ENCODE results near the gene OLIG2. TPM values are rescaled to one million over a fixed set of nuclear protein-coding genes. Genes with fewer than 3 reads are reported as not detected.

The OLIG2 gene
- total and polyA plus RNA-seq, 2 of the 4 experiments (the other 2 are of a cell fraction) = not detected

DNA sequence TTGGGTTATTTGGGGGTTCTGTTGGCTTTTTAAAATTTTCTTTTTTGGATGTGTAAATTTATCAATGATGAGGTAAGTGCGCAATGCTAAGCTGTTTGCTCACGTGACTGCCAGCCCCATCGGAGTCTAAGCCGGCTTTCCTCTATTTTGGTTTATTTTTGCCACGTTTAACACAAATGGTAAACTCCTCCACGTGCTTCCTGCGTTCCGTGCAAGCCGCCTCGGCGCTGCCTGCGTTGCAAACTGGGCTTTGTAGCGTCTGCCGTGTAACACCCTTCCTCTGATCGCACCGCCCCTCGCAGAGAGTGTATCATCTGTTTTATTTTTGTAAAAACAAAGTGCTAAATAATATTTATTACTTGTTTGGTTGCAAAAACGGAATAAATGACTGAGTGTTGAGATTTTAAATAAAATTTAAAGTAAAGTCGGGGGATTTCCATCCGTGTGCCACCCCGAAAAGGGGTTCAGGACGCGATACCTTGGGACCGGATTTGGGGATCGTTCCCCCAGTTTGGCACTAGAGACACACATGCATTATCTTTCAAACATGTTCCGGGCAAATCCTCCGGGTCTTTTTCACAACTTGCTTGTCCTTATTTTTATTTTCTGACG, 3.1 kb downstream of the OLIG2 start:
- Histone ChIP-seq H2BK5ac (ENCODE audit: low read depth, low read length, poor library complexity, severe bottlenecking) (no peak overlapping the region), H4K91ac (ENCODE audit: insufficient read depth, low read depth, low read length) (no peak overlapping the region), H3K4me3 (ENCODE audit: insufficient read depth, low read depth, low read length) (no peak overlapping the region), H4K20me1 (ENCODE audit: insufficient read depth, low read length) (peaks cover 3% of the 10 kb centered on the region; the same call in 1 of the 2 replicates), H3K18ac (ENCODE audit: low read depth, low read length) (no peak overlapping the region), H3K4me1 (ENCODE audit: control insufficient read depth, insufficient read depth, low read length) (no peaks in the 10 kb centered on the region), H3K9me3 (ENCODE audit: control insufficient read depth, insufficient read depth, low read length) (peaks cover 8% of the 10 kb centered on the region; the same call in 1 of the 2 replicates), H3K9ac (ENCODE audit: low read depth, low read length) (no peak overlapping the region), H3K14ac (replicated peaks; ENCODE audit: low read depth, low read length) (no peak overlapping the region), H3K4ac (ENCODE audit: low read depth, low read length) (no peak overlapping the region), H3K27ac (ENCODE audit: insufficient read depth, low read length) (no peak overlapping the region), H3K79me1 (ENCODE audit: low read depth in 1 of 2, low read length in 2 of 2) (no peaks in the 10 kb centered on the region), H2AK9ac (replicated peaks; ENCODE audit: low read depth, low read length, poor library complexity) (no peak overlapping the region), H2AK5ac (ENCODE audit: low read depth, low read length) (no peak overlapping the region), H3K36me3 (ENCODE audit: control insufficient read depth, insufficient read depth, low read length) (no peaks in the 10 kb centered on the region), H2AFZ (replicated peaks; ENCODE audit: low read length, poor library complexity) (no peak overlapping the region), H4K8ac (ENCODE audit: low read depth in 2 of 2, low read length in 2 of 2) (no peak overlapping the region), H4K5ac (ENCODE audit: low read depth, low read length) (no peak overlapping the region), H2BK15ac (ENCODE audit: low read depth, low read length) (no peak overlapping the region), H3K9me1 (ENCODE audit: insufficient read depth, low read length) (no peaks in the 10 kb centered on the region), H3K23ac (ENCODE audit: low read depth, low read length) (no peak overlapping the region), H2BK120ac (ENCODE audit: low read depth, low read length) (no peak overlapping the region), H2BK20ac (ENCODE audit: low read depth, low read length) (no peak overlapping the region), H3K4me2 (ENCODE audit: low read depth, low read length) (no peak overlapping the region), H3K27me3 (ENCODE audit: control insufficient read depth, insufficient read depth, low read length) (peaks cover 97% of the 10 kb centered on the region), H3K56ac (ENCODE audit: extremely low read depth, insufficient read depth, low read length) (no peak overlapping the region)
- dilution Hi-C loops (cut with HindIII; ENCODE audit: low sequenced_read_pairs, unreplicated experiment) (no loop called here), intact Hi-C loops (cut with micrococcal nuclease) (no loop called here), in situ Hi-C loops (cut with MboI; ENCODE audit: low sequenced_read_pairs) (no loop called here)
- no peak for ATAC-seq (ENCODE audit: low read depth)
- DNase-seq = peak; percentile 14
- no TSS peak for BruUV-seq (replicated peaks)
- TF ChIP-seq CEBPB (IDR thresholded peaks at IDR 0.05; ENCODE audit: low read depth, low read length) (no peak), MXI1 (IDR thresholded peaks at IDR 0.05; ENCODE audit: borderline replicate concordance, low read depth, low read length) (no peak), RFX5 (IDR thresholded peaks at IDR 0.05; ENCODE audit: low read depth, low read length) (no peak), RCOR1 (IDR thresholded peaks at IDR 0.05; ENCODE audit: insufficient replicate concordance, low read length) (no peak), MAZ (IDR thresholded peaks at IDR 0.05; ENCODE audit: borderline replicate concordance, low read depth, low read length) (no peak), SMC3 (IDR thresholded peaks at IDR 0.05; ENCODE audit: low read depth, low read length) (no peak), CHD1 (IDR thresholded peaks at IDR 0.05; ENCODE audit: low read depth, low read length) (no peak)
- TF ChIP-seq, protein P1, sequence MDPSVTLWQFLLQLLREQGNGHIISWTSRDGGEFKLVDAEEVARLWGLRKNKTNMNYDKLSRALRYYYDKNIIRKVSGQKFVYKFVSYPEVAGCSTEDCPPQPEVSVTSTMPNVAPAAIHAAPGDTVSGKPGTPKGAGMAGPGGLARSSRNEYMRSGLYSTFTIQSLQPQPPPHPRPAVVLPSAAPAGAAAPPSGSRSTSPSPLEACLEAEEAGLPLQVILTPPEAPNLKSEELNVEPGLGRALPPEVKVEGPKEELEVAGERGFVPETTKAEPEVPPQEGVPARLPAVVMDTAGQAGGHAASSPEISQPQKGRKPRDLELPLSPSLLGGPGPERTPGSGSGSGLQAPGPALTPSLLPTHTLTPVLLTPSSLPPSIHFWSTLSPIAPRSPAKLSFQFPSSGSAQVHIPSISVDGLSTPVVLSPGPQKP (IDR thresholded peaks at IDR 0.05; ENCODE audit: borderline replicate concordance, low read depth, low read length) = no peak
- CTCF ChIA-PET = no interaction called here
- 2% methylated on average over 7 of the region's 28 CpGs; no CpG with 5 or more reads in 1 of the 2 experiments for WGBS, 2 experiments (ENCODE audit: extremely low coverage in 2 of 2, insufficient read length in 1 of 2)
- POLR2A ChIA-PET (ENCODE audit: unreplicated experiment) = no interaction called here
